A549 (cell line): Measurements from ENCODE around the gene SUGCT. TPM values are rescaled to one million over a fixed set of nuclear protein-coding genes. Genes with fewer than 3 reads are reported as not detected.

ENCODE experiments used
- ATAC-seq, 2 experiments: fragments of 200-7000 bp in 1 of 2; fragments of >200 bp in 1 of 2; cut with Nextera tagmentation in 1 of 2; cut with Tn5 transposase in 1 of 2; 3 replicates each; pipeline versions ENCODE4 v1.8.0 to v1.9.1; 2018 to 2020; ENCODE audit warnings: mild to moderate bottlenecking in 1 of 2, moderate library complexity in 1 of 2
- CTCF ChIA-PET: fragments of 300-600 bp; sonication (Branson Sonifier 250); formaldehyde crosslinking; extraction: SDS; loops from one replicate; lab custom pipeline; 2021; ENCODE audit warnings: antibody characterized with exemption, inconsistent platforms; lab: Yijun Ruan, JAX
- POLR2A ChIA-PET: fragments of 350-600 bp; formaldehyde crosslinking; extraction: SDS; loops from one replicate; lab custom pipeline; 2021; ENCODE audit warnings: antibody characterized with exemption, inconsistent platforms; lab: Yijun Ruan, JAX
- DNase-seq, 2 experiments: peaks; one replicate each; pipeline versions ENCODE4 v3.0.0 to v3.0.0-alpha.2; 2011 to 2016; ENCODE audit warnings: low read depth in 1 of 2, low spot score in 1 of 2
- FAIRE-seq: peaks from 2 replicates; lab custom pipeline; 2011; peaks lifted over from hg19 to GRCh38; lab: Jason Lieb, UNC
- H3K27ac ChIP-seq, 2 experiments: fragments of >200 bp; sonication (Bioruptor Twin); formaldehyde crosslinking; 3 replicates each; pipeline ENCODE4 v1.5.1; 2016 to 2017
- H3K4me1 ChIP-seq: fragments of >200 bp; sonication (Bioruptor Twin); formaldehyde crosslinking; 3 replicates; pipeline ENCODE4 v1.6.1; 2016
- H3K4me2 ChIP-seq: fragments of >200 bp; sonication (Bioruptor Twin); formaldehyde crosslinking; 3 replicates; pipeline ENCODE4 v1.6.1; 2016
- H3K4me3 ChIP-seq: fragments of >200 bp; sonication (Bioruptor Twin); formaldehyde crosslinking; 3 replicates; pipeline ENCODE4 v1.5.1; 2016
- H3K9me3 ChIP-seq: fragments of >200 bp; sonication (Bioruptor Twin); formaldehyde crosslinking; 3 replicates; pipeline ENCODE4 v1.6.1; 2016
- CEBPB ChIP-seq, 2 experiments: fragments of >200 bp in 1 of 2; sonication (Bioruptor Twin) in 1 of 2; formaldehyde crosslinking in 1 of 2; IDR thresholded peaks; 2 replicates each; pipeline ENCODE4 v1.6.1; 2012 to 2016
- CHD2 ChIP-seq: fragments of 150-350 bp; IDR thresholded peaks from 2 replicates; pipeline ENCODE4 v1.6.1; 2014; ENCODE audit warnings: low read length; ENCODE audit not compliant: partially characterized antibody
- EHF ChIP-seq: fragments of 250-450 bp; sonication (Bioruptor Pico); IDR thresholded peaks from 2 replicates; pipeline ENCODE4 v1.5.0; 2020; ENCODE audit warnings: mild to moderate bottlenecking
- EHMT2 ChIP-seq: fragments of 200-600 bp; sonication (generic); IDR thresholded peaks from 2 replicates; pipeline ENCODE4 v1.6.1; 2016; ENCODE audit warnings: antibody characterized with exemption, low read depth, mild to moderate bottlenecking, moderate library complexity
- EP300 ChIP-seq, 2 experiments: fragments of >200 bp; sonication (Bioruptor Twin); formaldehyde crosslinking; IDR thresholded peaks; 2 replicates in 1 of 2; 3 replicates in 1 of 2; pipeline ENCODE4 v1.6.1; 2016 to 2017
- FOSB ChIP-seq: fragments of 250-450 bp; sonication (Bioruptor Pico); IDR thresholded peaks from 2 replicates; pipeline ENCODE4 v1.5.0; 2020; ENCODE audit warnings: mild to moderate bottlenecking, moderate library complexity
- FOXS1 ChIP-seq: fragments of 250-450 bp; sonication (Bioruptor Pico); IDR thresholded peaks from 2 replicates; pipeline ENCODE4 v1.5.0; 2020; ENCODE audit warnings: mild to moderate bottlenecking, moderate library complexity
- HDAC2 ChIP-seq: fragments of 200-600 bp; sonication (generic); IDR thresholded peaks from 2 replicates; pipeline ENCODE4 v1.6.1; 2016
- HMGXB4 ChIP-seq: fragments of 250-450 bp; sonication (Bioruptor Pico); IDR thresholded peaks from 2 replicates; pipeline ENCODE4 v1.5.0; 2021; ENCODE audit warnings: mild to moderate bottlenecking, moderate library complexity, borderline replicate concordance
- JUN ChIP-seq, 2 experiments: fragments of >200 bp; sonication (Bioruptor Twin); formaldehyde crosslinking; IDR thresholded peaks; 2 replicates in 1 of 2; 3 replicates in 1 of 2; pipeline ENCODE4 v1.6.1; 2016 to 2017
- MAFK ChIP-seq: fragments of 450-650 bp; IDR thresholded peaks from 2 replicates; pipeline ENCODE4 v1.6.1; 2014; ENCODE audit not compliant: partially characterized antibody
- PBX3 ChIP-seq: IDR thresholded peaks from 2 replicates; pipeline ENCODE4 v1.6.1; 2012
- POLR2AphosphoS2 ChIP-seq: conservative IDR thresholded peaks from 2 replicates; pipeline ENCODE4 v1.6.1; 2012; ENCODE audit warnings: low read length, improper control_type of control experiment, inconsistent platforms
- RARB ChIP-seq: fragments of 250-450 bp; sonication (Bioruptor Pico); IDR thresholded peaks from 2 replicates; pipeline ENCODE4 v1.8.0; 2021; ENCODE audit warnings: mild to moderate bottlenecking, moderate library complexity
- RFX5 ChIP-seq: fragments of 450-650 bp; IDR thresholded peaks from 2 replicates; pipeline ENCODE4 v1.7.1; 2014; ENCODE audit warnings: antibody characterized with exemption, mild to moderate bottlenecking, moderate library complexity
- TP53 ChIP-seq: fragments of 250-450 bp; sonication (Bioruptor Pico); IDR thresholded peaks from 2 replicates; pipeline ENCODE4 v1.5.0; 2021; ENCODE audit warnings: mild to moderate bottlenecking, moderate library complexity
- ZSCAN20 ChIP-seq: fragments of 250-450 bp; sonication (Bioruptor Pico); IDR thresholded peaks from 2 replicates; pipeline ENCODE4 v1.8.0; 2022; ENCODE audit warnings: mild to moderate bottlenecking, moderate library complexity
- WGBS: methylation state at CpG from one replicate; pipeline ENCODE4 v1.1.6; 2017; ENCODE audit errors: missing lambda C conversion rate; 5-methylcytosine and 5-hydroxymethylcytosine counted together
- polyA plus RNA-seq, 4 experiments: library from polyadenylated mRNA; depleted of rRNA in 3 of 4; stranded (reverse); fragments of >200 nt; fragmentation: RNase III in 1 of 4; extraction: RNeasy Plus Mini Kit Qiagen cat#74134 plus additional on column Dnase treatment in 1 of 4; gene quantifications; 2 replicates in 3 of 4; 3 replicates in 1 of 4; pipeline ENCODE4 v1.2.3, GENCODE V29; 2011 to 2017
- TF ChIP-seq, protein P1 (sequence below): fragments of >200 bp; sonication (Bioruptor Twin); formaldehyde crosslinking; IDR thresholded peaks from 3 replicates; pipeline ENCODE4 v1.5.1; 2016
- TF ChIP-seq, protein P2 (sequence below): fragments of >200 bp; sonication (Bioruptor Twin); formaldehyde crosslinking; IDR thresholded peaks from 2 replicates; pipeline ENCODE4 v1.6.1; 2016
- TF ChIP-seq, protein P3 (sequence below): fragments of >200 bp; sonication (Bioruptor Twin); formaldehyde crosslinking; IDR thresholded peaks from 3 replicates; pipeline ENCODE4 v1.6.1; 2016

Gene SUGCT
- polyA plus RNA-seq, 2 of the 4 experiments (the other 2 are of a cell fraction), result 1.4 to 1.6 TPM

DNA sequence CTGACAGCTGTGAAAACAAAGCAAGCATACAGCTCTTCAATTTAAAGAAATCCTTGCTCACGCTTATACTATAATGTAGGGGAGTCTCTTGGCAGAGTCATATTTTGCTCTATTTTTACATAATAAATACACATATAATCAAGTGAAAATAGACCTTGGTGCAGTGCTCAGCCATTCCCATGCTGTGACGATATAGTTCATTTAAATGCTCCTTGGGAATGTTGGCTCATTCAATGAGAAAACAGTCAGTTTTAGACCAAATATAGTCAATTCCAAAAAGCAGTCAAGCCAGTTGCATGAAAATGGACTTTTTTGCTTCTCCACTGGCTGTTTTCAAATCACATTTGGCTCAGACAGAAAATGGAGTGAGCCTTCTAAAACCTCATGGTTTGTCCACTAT, 587.4 kb downstream of the SUGCT start:
- TF ChIP-seq CHD2, result no peak
- TF ChIP-seq RARB (CRISPR knock-in tag), result no peak
- no peak for TF ChIP-seq RFX5
- no peak for TF ChIP-seq POLR2AphosphoS2
- TF ChIP-seq MAFK, result no peak
- no peak for TF ChIP-seq PBX3
- TF ChIP-seq HMGXB4, result no peak
- no peak for TF ChIP-seq FOXS1
- no peak for TF ChIP-seq CEBPB (IDR thresholded peaks at IDR 0.05)
- TF ChIP-seq, protein P1, sequence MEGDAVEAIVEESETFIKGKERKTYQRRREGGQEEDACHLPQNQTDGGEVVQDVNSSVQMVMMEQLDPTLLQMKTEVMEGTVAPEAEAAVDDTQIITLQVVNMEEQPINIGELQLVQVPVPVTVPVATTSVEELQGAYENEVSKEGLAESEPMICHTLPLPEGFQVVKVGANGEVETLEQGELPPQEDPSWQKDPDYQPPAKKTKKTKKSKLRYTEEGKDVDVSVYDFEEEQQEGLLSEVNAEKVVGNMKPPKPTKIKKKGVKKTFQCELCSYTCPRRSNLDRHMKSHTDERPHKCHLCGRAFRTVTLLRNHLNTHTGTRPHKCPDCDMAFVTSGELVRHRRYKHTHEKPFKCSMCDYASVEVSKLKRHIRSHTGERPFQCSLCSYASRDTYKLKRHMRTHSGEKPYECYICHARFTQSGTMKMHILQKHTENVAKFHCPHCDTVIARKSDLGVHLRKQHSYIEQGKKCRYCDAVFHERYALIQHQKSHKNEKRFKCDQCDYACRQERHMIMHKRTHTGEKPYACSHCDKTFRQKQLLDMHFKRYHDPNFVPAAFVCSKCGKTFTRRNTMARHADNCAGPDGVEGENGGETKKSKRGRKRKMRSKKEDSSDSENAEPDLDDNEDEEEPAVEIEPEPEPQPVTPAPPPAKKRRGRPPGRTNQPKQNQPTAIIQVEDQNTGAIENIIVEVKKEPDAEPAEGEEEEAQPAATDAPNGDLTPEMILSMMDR, result no peak
- TF ChIP-seq FOSB (CRISPR knock-in tag), result no peak
- TF ChIP-seq, all 56 proteins: peak for 0
- ATAC-seq, result no peak
- Histone ChIP-seq H3K9me3 (no peaks in the 10 kb centered on the region), H3K4me1 (peaks cover 4% of the 10 kb centered on the region; the same call in 1 of the 3 replicates), H3K4me3 (no peak overlapping the region), H3K27ac (no peak overlapping the region), H3K4me2 (no peak overlapping the region)
- no peak for FAIRE-seq
- 83% methylated on average over 2 of the region's 2 CpGs for WGBS
- POLR2A ChIA-PET, result no interaction called here
- CTCF ChIA-PET, result no interaction called here
- no peak for DNase-seq

- DNase-seq (no peak), ATAC-seq (no peak), FAIRE-seq (no peak)
- H3K4me1 ChIP-seq, result no peaks in the 10 kb centered on the region
- no peak overlapping the region for H3K4me3 ChIP-seq
- ChIA-PET CTCF (no interaction called here), POLR2A (no interaction called here)
- WGBS, result 29% methylated on average over 2 of the region's 2 CpGs
- H3K9me3 ChIP-seq, result no peaks in the 10 kb centered on the region
- TF ChIP-seq EP300 (IDR thresholded peaks at IDR 0.05) (no peak), EHMT2 (no peak), TP53 (no peak), CHD2 (no peak), RARB (CRISPR knock-in tag) (no peak), HDAC2 (no peak), ZSCAN20 (no peak), EHF (CRISPR knock-in tag) (no peak), MAFK (no peak), JUN (IDR thresholded peaks at IDR 0.05) (no peak)
- TF ChIP-seq, protein P2, sequence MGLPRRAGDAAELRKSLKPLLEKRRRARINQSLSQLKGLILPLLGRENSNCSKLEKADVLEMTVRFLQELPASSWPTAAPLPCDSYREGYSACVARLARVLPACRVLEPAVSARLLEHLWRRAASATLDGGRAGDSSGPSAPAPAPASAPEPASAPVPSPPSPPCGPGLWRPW, result no peak
- TF ChIP-seq, protein P3, sequence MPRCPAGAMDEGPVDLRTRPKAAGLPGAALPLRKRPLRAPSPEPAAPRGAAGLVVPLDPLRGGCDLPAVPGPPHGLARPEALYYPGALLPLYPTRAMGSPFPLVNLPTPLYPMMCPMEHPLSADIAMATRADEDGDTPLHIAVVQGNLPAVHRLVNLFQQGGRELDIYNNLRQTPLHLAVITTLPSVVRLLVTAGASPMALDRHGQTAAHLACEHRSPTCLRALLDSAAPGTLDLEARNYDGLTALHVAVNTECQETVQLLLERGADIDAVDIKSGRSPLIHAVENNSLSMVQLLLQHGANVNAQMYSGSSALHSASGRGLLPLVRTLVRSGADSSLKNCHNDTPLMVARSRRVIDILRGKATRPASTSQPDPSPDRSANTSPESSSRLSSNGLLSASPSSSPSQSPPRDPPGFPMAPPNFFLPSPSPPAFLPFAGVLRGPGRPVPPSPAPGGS, result no peak
- H3K4me2 ChIP-seq, result no peak overlapping the region
- H3K27ac ChIP-seq, result no peak overlapping the region
Measured at GRCh38 chr7:40723829-40724228, 589.0 kb downstream of the SUGCT start.
